ENCODE data around the gene TMSB4Y. TPM values are rescaled to one million over a fixed set of nuclear protein-coding genes. Genes with fewer than 3 reads are reported as not detected.

The TMSB4Y gene
- total RNA-seq, 1 donor from 2014 or later: 0.87 TPM

GRCh38 chrY:13705197-13705596, 1.5 kb downstream of the TMSB4Y start:
- H3K9me3 ChIP-seq: no peaks in the 10 kb centered on the region
- DNase-seq (no peak), ATAC-seq (peak; percentile 13)
- no peak for TF ChIP-seq CTCF (IDR thresholded peaks at IDR 0.05)
- intact Hi-C loops (cut with DNase I): no loop called here
- peak overlapping the region; percentile 56 for H3K4me3 ChIP-seq
- no peaks in the 10 kb centered on the region for H3K27me3 ChIP-seq
- H3K36me3 ChIP-seq: no peaks in the 10 kb centered on the region
- H3K4me1 ChIP-seq: no peaks in the 10 kb centered on the region
- no peak overlapping the region for H3K27ac ChIP-seq

- TF ChIP-seq CTCF (IDR thresholded peaks at IDR 0.05): no peak
- H3K9me3 ChIP-seq: no peaks in the 10 kb centered on the region
- intact Hi-C loops (cut with DNase I): no loop called here
- no peaks in the 10 kb centered on the region for H3K27me3 ChIP-seq
- no peak overlapping the region for H3K4me3 ChIP-seq
- ATAC-seq (no peak), DNase-seq (no peak)
- H3K36me3 ChIP-seq: no peaks in the 10 kb centered on the region
- no peaks in the 10 kb centered on the region for H3K4me1 ChIP-seq
- no peak overlapping the region for H3K27ac ChIP-seq
These were observed 4.3 kb downstream of the TMSB4Y start for GRCh38 chrY:13708038-13708437.

GRCh38 chrY:13718996-13719395, 15.3 kb downstream of the TMSB4Y start:
- TF ChIP-seq CTCF (IDR thresholded peaks at IDR 0.05): no peak
- ATAC-seq (no peak), DNase-seq (no peak)
- Histone ChIP-seq H3K4me1 (no peaks in the 10 kb centered on the region), H3K27ac (no peak overlapping the region), H3K27me3 (no peaks in the 10 kb centered on the region), H3K9me3 (no peaks in the 10 kb centered on the region), H3K4me3 (no peak overlapping the region), H3K36me3 (no peaks in the 10 kb centered on the region)
- intact Hi-C loops (cut with DNase I): no loop called here

- H3K27me3 ChIP-seq: no peaks in the 10 kb centered on the region
- no peak for ATAC-seq
- no peaks in the 10 kb centered on the region for H3K4me1 ChIP-seq
- peak; percentile 11 for TF ChIP-seq CTCF (IDR thresholded peaks at IDR 0.05)
- no peak for DNase-seq
- H3K9me3 ChIP-seq: no peaks in the 10 kb centered on the region
- H3K4me3 ChIP-seq: no peak overlapping the region
- no peak overlapping the region for H3K27ac ChIP-seq
- intact Hi-C loops (cut with DNase I): no loop called here
- no peaks in the 10 kb centered on the region for H3K36me3 ChIP-seq
These were observed 25.8 kb downstream of the TMSB4Y start for GRCh38 chrY:13729517-13729916.

GRCh38 chrY:13738618-13739017, 34.9 kb downstream of the TMSB4Y start:
- intact Hi-C loops (cut with DNase I): no loop called here
- Histone ChIP-seq H3K9me3 (no peaks in the 10 kb centered on the region), H3K27ac (no peak overlapping the region), H3K27me3 (no peaks in the 10 kb centered on the region), H3K36me3 (no peaks in the 10 kb centered on the region), H3K4me1 (no peaks in the 10 kb centered on the region), H3K4me3 (no peak overlapping the region)
- peak; percentile 53 for TF ChIP-seq CTCF (IDR thresholded peaks at IDR 0.05)
- DNase-seq (no peak), ATAC-seq (peak; percentile 43)

Measured in upper lobe of right lung (tissue), 1 donor.